Vagina (tissue), 2 donors: Measurements from ENCODE around the gene SRRT. TPM values are rescaled to one million over a fixed set of nuclear protein-coding genes. Genes with fewer than 3 reads are reported as not detected.

Source experiments
- DNase-seq, 2 donors: peaks; one replicate each; pipeline ENCODE4 v3.0.0-alpha.2; 2017; ENCODE audit errors: extremely low spot score in 2 of 2
- H3K27ac ChIP-seq: fragments of 200-600 bp; sonication (generic); one replicate; pipeline ENCODE4 v1.5.1; 2019
- H3K27me3 ChIP-seq: fragments of 200-600 bp; sonication (generic); one replicate; pipeline ENCODE4 v1.5.1; 2019
- H3K36me3 ChIP-seq, 2 donors: fragments of 200-600 bp; sonication (generic); one replicate each; pipeline ENCODE4 v1.5.1; 2017 to 2019
- H3K4me1 ChIP-seq: fragments of 200-600 bp; sonication (generic); one replicate; pipeline ENCODE4 v1.5.1; 2019
- H3K4me3 ChIP-seq, 2 donors: fragments of 200-600 bp; sonication (generic); 1 replicate in 1 of 2; 2 replicates in 1 of 2; pipeline ENCODE4 v1.5.1; 2016 to 2019
- H3K9me3 ChIP-seq: fragments of 200-600 bp; sonication (generic); one replicate; pipeline ENCODE4 v1.5.1; 2019
- CTCF ChIP-seq, 3 experiments: fragments of 450-650 bp in 2 of 3; fragments of 200-600 bp in 1 of 3; sonication (generic) in 1 of 3; IDR thresholded peaks; one replicate each; pipeline ENCODE4 v1.5.1; 2017 to 2019; ENCODE audit warnings: antibody characterized with exemption in 3 of 3, mild to moderate bottlenecking in 2 of 3, moderate library complexity in 2 of 3
- POLR2A ChIP-seq, 2 donors: fragments of 450-650 bp; IDR thresholded peaks; one replicate each; pipeline ENCODE4 v1.6.1; 2017; ENCODE audit warnings: antibody characterized with exemption in 2 of 2, mild to moderate bottlenecking in 2 of 2, moderate library complexity in 2 of 2
- POLR2AphosphoS5 ChIP-seq, 2 donors: sonication (generic); formaldehyde crosslinking; IDR thresholded peaks; one replicate each; pipeline ENCODE4 v1.9.0; 2017; ENCODE audit warnings: antibody characterized with exemption in 2 of 2, mild to moderate bottlenecking in 2 of 2, low read depth in 1 of 2; ENCODE audit not compliant: insufficient read depth in 1 of 2
- intact Hi-C: fragments of 100-400 bp; cut with DNase I; formaldehyde crosslinking; loops from one replicate; pipeline ENCODE4 v1.15.1; 2023
- total RNA-seq: library from RNA; depleted of rRNA; stranded (reverse); fragments of >200 nt; gene quantifications from one replicate; pipeline ENCODE4 v1.2.3, GENCODE V29; 2016

SRRT gene
- total RNA-seq, 1 donor from 2014 or later, result 96.5 TPM

GRCh38 chr7:100827330-100828226, 47.3 kb upstream of the SRRT start, which contains the start of gene EPHB4:
Gene EPHB4 (minus strand): TSS chr7:100827523. CDS start chr7:100827030, 493 bp downstream.
- H3K4me3 ChIP-seq, result peak within 1 kb of the TSS; percentile 73 to 92
- H3K36me3 ChIP-seq, result peaks cover 0 to 16% of the 10 kb centered on the region in 2 donors
- no peak for DNase-seq
- peaks cover 40% of the 10 kb centered on the region for H3K4me1 ChIP-seq
- no peaks in the 10 kb centered on the region for H3K27me3 ChIP-seq
- H3K27ac ChIP-seq, result peak within 1 kb of the TSS; percentile 89
- intact Hi-C loops, result no loop called here
- TF ChIP-seq POLR2AphosphoS5 (IDR thresholded peaks at IDR 0.05; ENCODE audit: insufficient read depth in 1 of 2, low read depth in 1 of 2) (peak; percentile 36 to 81), CTCF (IDR thresholded peaks at IDR 0.05) (no peak), POLR2A (IDR thresholded peaks at IDR 0.05) (peak in 1 of 2 donors; percentile 6)
- no peaks in the 10 kb centered on the region for H3K9me3 ChIP-seq

- H3K4me3 ChIP-seq, result no peak overlapping the region
- TF ChIP-seq POLR2A (IDR thresholded peaks at IDR 0.05), result no peak
- TF ChIP-seq POLR2AphosphoS5 (IDR thresholded peaks at IDR 0.05; ENCODE audit: insufficient read depth in 1 of 2, low read depth in 1 of 2), result peak in 1 of 2 donors; percentile 65
- no peak for TF ChIP-seq CTCF (IDR thresholded peaks at IDR 0.05)
- no peaks in the 10 kb centered on the region for H3K9me3 ChIP-seq
- DNase-seq, result no peak
- H3K27ac ChIP-seq, result peak overlapping the region; percentile 45
- H3K36me3 ChIP-seq, result peaks cover 0 to under 1% of the 10 kb centered on the region in 2 donors
- H3K27me3 ChIP-seq, result no peaks in the 10 kb centered on the region
- H3K4me1 ChIP-seq, result peaks cover 27% of the 10 kb centered on the region
- intact Hi-C loops, result no loop called here
Observed at GRCh38 chr7:100829150-100829716, 45.7 kb upstream of the SRRT start.

GRCh38 chr7:100830396-100830795, 44.5 kb upstream of the SRRT start:
- Histone ChIP-seq H3K27me3 (no peaks in the 10 kb centered on the region), H3K4me1 (peaks cover 15% of the 10 kb centered on the region), H3K4me3 (no peak overlapping the region), H3K27ac (no peak overlapping the region), H3K9me3 (no peaks in the 10 kb centered on the region), H3K36me3 (no peaks in the 10 kb centered on the region)
- intact Hi-C loops, result no loop called here
- no peak for DNase-seq
- TF ChIP-seq POLR2A (IDR thresholded peaks at IDR 0.05) (no peak), CTCF (IDR thresholded peaks at IDR 0.05) (no peak), POLR2AphosphoS5 (IDR thresholded peaks at IDR 0.05; ENCODE audit: insufficient read depth in 1 of 2, low read depth in 1 of 2) (no peak)

GRCh38 chr7:100832281-100832633, 42.6 kb upstream of the SRRT start:
- Histone ChIP-seq H3K36me3 (no peaks in the 10 kb centered on the region), H3K27ac (no peak overlapping the region), H3K27me3 (no peaks in the 10 kb centered on the region), H3K4me3 (no peak overlapping the region), H3K9me3 (no peaks in the 10 kb centered on the region), H3K4me1 (peaks cover 18% of the 10 kb centered on the region)
- no peak for DNase-seq
- intact Hi-C loops, result no loop called here
- no peak for TF ChIP-seq POLR2A (IDR thresholded peaks at IDR 0.05)
- no peak for TF ChIP-seq POLR2AphosphoS5 (IDR thresholded peaks at IDR 0.05; ENCODE audit: insufficient read depth in 1 of 2, low read depth in 1 of 2)
- no peak for TF ChIP-seq CTCF (IDR thresholded peaks at IDR 0.05)
